ENCODE measurements around the gene MUC3A.
"Not testable (repeated sequence)": the region's sequence is repeated elsewhere in the genome, so short reads cannot be mapped to it uniquely, and the experiment has no call there.

The MUC3A gene

GRCh38 chr7:100949227-100949932, at the start of gene MUC3A:
Gene MUC3A, plus strand, starts transcription at chr7:100949534. Its CDS starts 91 bp downstream, at chr7:100949625.
- DNase-seq (ENCODE audit: low read depth in 2 of 2) = no peak

DNA sequence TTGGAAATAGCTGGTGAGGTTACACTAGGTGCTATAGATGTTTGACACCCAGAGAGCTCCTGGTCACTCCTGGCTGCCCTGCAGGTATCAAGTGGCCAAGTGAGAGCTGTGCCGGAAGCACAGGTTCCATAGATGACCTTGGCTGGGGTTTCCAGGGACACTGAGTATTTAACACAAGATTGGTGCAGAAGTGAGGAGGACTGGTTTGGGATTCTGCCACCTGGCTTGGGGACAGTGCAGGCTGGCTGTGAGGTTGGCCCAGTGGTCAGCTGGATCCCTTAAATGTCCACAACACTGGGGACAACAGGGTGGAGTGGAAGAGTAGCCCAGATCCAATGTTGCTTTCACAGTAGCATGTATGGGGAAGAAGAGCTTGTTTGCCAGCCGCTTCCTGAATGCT, 48.4 kb upstream of the MUC3A start:
- no peak for DNase-seq (ENCODE audit: low read depth in 2 of 2)

GRCh38 chr7:100901921-100902332, 47.4 kb upstream of the MUC3A start:
- no peak for DNase-seq (ENCODE audit: low read depth in 2 of 2)

DNA sequence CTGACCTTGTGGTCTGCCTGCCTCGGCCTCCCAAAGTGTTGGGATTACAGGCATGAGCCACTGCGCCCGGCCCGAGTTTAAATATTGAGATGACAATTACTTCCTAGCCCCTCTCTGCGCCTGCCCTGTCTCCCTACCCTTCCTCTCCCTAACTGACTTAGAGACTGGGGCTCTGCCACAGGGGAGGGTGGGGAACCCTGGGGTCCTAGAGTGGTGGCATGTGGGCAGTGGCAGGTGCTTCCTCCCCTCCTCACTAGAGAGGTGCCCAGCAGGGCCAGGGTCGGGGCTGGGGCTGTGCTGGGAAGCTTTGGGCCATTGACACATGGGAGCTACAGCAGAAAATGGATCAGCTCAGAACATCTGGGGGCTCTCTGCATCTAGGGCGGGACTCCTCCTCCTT, 46.7 kb upstream of the MUC3A start:
- no peak for DNase-seq (ENCODE audit: low read depth in 2 of 2)

- DNase-seq (ENCODE audit: low read depth in 2 of 2) = no peak
Measured at GRCh38 chr7:100908512-100908911, 40.8 kb upstream of the MUC3A start.

DNA sequence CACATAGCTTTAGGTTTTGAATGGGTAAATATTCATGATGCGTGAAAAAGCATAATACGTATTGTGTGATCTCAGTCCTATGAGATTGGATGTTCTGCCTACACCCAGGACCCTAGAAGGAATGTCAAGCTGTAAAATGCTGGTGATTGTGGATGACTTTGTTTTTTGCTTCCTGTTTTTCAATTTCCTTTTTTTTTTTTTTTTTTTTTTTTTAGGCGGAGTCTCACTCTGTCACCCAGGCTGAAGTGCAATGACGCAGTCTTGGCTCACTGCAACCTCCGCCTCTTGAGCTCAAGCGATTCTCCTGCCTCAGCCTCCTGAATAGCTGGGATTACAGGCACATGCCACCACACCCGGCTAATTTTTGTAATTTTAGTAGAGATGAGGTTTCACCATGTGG, 38.9 kb upstream of the MUC3A start:
- DNase-seq (ENCODE audit: low read depth in 2 of 2) = not testable (repeated sequence)

GRCh38 chr7:100911484-100911883, 37.9 kb upstream of the MUC3A start:
- DNase-seq (ENCODE audit: low read depth in 2 of 2) = no peak

GRCh38 chr7:100914208-100914878, 35.0 kb upstream of the MUC3A start:
- no peak for DNase-seq (ENCODE audit: low read depth in 2 of 2)

DNA sequence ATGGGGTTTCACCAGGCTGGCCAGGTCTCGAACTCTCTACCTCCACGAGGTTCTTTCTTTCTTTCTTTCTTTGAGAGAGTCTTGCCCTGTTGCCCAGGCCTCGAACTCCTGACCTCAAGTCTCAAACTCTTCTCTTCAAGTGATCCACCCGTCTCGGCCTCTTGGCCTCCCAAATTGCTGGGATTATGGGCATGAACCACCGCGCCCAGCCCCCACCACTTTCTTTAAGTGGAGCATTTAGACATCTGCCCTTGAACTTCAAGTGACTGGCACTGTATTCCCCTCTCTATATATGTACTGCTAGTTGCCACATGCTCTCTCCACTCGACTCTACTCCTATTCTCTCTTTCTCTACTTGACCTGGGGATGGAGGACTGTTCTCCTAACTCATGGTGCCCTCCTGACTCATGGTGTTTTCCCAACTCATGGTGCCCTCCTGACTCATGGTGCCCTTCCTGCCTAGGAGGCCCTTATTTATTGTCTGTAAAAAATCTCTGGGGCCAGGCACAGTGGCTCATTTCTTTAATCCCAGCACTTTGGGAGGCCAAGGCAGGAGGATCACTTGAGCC, 34.4 kb upstream of the MUC3A start:
- no peak for DNase-seq (ENCODE audit: low read depth in 2 of 2)

- not testable (repeated sequence) for DNase-seq (ENCODE audit: low read depth in 2 of 2)
Measured at GRCh38 chr7:100919335-100919734, 30.0 kb upstream of the MUC3A start.

- not testable (repeated sequence) for DNase-seq (ENCODE audit: low read depth in 2 of 2)
Measured at GRCh38 chr7:100919779-100920437, 29.4 kb upstream of the MUC3A start.

DNA sequence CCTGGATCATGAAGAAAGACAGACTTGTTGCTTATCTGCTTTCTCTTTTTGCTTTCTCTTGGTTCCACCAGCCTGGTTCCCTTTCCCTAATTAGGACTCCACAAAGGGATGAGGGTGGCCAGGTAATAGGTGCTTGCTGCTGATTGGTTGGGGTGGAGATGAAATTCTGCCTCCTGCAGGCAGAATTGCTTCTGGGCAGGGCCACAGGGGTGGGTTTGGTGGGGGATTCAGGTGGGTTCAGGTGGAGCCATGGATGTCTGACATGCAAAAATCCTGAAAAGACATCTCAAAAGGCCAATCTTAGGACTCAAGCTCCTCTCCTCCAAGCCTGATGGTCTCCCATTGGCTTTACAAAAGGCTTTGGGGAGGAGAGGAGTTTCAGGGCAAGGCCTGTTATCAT, 28.3 kb upstream of the MUC3A start:
- DNase-seq (ENCODE audit: low read depth in 2 of 2) = no peak

DNA sequence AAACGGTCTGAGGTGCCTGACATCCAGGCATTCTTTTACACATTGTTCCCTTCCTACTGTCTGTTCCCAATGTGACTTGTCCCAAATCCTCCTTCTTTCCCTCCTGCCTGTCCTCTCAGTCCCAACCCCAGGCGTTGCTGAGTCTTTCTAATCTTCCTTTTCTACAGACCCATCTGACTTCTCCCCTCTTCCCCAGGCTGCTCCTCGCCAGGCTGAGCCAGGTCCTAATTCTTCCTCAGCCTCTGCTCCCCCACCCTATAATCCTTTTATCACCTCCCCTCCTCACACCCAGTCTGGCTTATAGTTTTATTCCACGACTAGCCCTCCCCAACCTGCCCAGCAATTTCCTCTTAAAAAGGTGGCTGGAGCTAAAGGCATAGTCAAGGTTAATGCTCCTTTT, 25.7 kb upstream of the MUC3A start:
- DNase-seq (ENCODE audit: low read depth in 2 of 2) = not testable (repeated sequence)

DNA sequence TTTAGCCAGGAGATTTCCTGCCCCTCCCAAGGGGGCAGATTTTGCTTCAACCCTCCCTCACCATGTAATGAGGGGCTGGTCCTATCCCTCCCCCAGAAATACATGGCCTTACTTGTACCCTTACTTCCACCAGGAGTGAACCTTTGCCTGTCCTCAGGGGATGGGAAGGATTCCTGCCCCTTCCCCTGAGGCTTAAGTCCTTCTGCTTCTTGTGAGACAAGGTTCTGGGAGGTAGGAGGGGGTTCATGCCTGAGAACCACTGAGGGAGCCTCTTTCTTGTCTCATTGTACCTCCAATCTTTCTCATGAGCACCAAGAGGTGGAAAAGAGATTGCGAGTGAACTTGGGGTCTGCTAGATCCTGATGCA, 19.5 kb upstream of the MUC3A start:
- DNase-seq (ENCODE audit: low read depth in 2 of 2) = no peak

GRCh38 chr7:100933734-100934133, 15.6 kb upstream of the MUC3A start:
- DNase-seq (ENCODE audit: low read depth in 2 of 2) = no peak

DNA sequence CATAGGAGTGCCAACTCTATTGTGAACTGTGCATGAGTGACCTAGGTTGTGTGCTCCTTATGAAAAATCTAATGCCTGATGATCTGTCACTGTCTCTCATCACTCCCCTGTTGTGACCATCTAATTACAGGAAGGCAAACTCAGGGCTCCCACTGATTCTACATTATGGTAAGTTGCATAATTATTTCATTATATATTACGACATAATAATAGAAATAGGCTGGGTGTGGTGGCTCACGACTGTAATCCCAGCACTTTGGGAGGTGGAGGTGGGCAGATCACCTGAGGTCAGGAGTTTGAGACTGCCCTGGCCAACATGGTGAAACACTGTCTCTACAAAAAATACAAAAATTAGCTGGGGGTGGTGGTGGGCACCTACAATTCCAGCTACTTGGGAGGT, 14.0 kb upstream of the MUC3A start:
- not testable (repeated sequence) for DNase-seq (ENCODE audit: low read depth in 2 of 2)

DNA sequence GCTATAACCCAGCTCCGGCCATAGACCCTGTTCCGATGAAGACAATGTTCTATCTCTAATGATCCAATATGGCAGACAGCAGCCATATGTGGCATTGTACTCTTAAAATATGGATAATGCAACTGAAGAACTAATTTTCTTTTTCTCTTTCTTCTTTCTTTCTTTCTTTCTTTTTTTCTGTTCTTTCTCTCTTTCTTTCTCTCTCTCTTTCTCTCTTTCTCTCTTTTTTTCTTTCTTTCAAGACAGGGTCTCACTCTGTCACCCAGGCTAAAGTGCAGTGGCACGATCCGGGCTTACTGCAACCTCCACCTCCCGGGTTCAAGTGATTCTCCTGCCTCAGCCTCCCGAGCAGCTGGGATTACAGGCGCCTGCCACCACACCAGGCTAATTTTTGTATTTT, 13.2 kb upstream of the MUC3A start:
- not testable (repeated sequence) for DNase-seq (ENCODE audit: low read depth in 2 of 2)

DNA sequence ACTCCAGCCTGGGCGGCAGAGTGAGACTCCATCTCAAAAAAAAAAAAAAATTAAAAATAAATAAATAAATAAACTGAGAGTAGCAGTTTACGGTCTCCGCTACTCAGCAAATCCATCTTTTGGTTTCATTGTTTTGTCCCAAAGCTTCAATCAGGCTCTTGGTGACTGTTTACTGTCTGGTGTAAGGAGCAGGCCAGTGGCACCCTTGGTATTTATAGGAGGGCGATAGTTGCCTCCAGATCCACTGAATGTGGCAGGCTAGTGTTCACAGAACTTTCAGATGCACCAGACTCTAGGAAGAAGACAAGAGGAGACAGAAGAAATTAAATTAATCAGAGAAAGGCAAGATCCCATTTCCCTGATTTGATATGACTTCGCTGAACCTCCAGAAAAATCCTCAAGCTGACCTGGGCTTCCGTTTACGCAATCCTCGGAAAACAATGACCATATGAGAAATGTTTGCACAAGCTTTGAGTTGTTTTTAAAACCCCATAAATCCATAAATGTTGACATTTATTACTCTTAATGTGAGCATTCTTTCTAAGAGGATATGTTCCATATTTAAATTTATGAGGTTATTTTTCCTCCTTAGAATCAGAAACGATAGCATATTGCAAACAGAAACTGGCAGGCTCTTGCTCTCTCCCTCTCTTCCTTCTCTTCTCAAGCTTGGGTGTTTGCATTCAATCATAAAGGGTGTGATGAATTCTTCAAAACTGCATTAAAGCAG, 7.1 kb upstream of the MUC3A start:
- no peak for DNase-seq (ENCODE audit: low read depth in 2 of 2)

GRCh38 chr7:100943693-100944092, 5.6 kb upstream of the MUC3A start:
- no peak for DNase-seq (ENCODE audit: low read depth in 2 of 2)

GRCh38 chr7:100944138-100944537, 5.2 kb upstream of the MUC3A start:
- no peak for DNase-seq (ENCODE audit: low read depth in 2 of 2)

GRCh38 chr7:100946111-100946510, 3.2 kb upstream of the MUC3A start:
- DNase-seq (ENCODE audit: low read depth in 2 of 2) = no peak

- DNase-seq (ENCODE audit: low read depth in 2 of 2) = no peak
Measured at GRCh38 chr7:100946766-100947365, 2.5 kb upstream of the MUC3A start.
